ENCODE data around the gene TOR1AIP2.

TOR1AIP2 gene

GRCh38 chr1:179816196-179816960 lies 61.2 kb downstream of the TOR1AIP2 start:
- no peak overlapping the region for H3K27ac ChIP-seq
- TF ChIP-seq FOXP2 (optimal IDR thresholded peaks at IDR 0.05; ENCODE audit: control extremely low read depth, extremely low read length, insufficient read depth) (no peak), EZH2 (IDR thresholded peaks at IDR 0.05) (no peak), POLR2AphosphoS5 (IDR thresholded peaks at IDR 0.05; ENCODE audit: borderline replicate concordance, low read depth, low read length) (no peak)
- no peak overlapping the region for H3K4me3 ChIP-seq
- no peak for DNase-seq (ENCODE audit: low read depth, low spot score)
- H3K36me3 ChIP-seq (ENCODE audit: insufficient read depth, low read length): no peaks in the 10 kb centered on the region
- no peaks in the 10 kb centered on the region for H3K9me3 ChIP-seq (ENCODE audit: low read depth, low read length)
- H3K9ac ChIP-seq (ENCODE audit: insufficient read length): no peak overlapping the region

GRCh38 chr1:179815641-179816040 lies 62.0 kb downstream of the TOR1AIP2 start:
- Histone ChIP-seq H3K9ac (ENCODE audit: insufficient read length) (no peak overlapping the region), H3K9me3 (ENCODE audit: low read depth, low read length) (no peaks in the 10 kb centered on the region), H3K27ac (no peak overlapping the region), H3K4me3 (peak overlapping the region; percentile 74), H3K36me3 (ENCODE audit: insufficient read depth, low read length) (no peaks in the 10 kb centered on the region)
- DNase-seq (ENCODE audit: low read depth, low spot score): no peak
- TF ChIP-seq EZH2 (IDR thresholded peaks at IDR 0.05): no peak
- TF ChIP-seq POLR2AphosphoS5 (IDR thresholded peaks at IDR 0.05; ENCODE audit: borderline replicate concordance, low read depth, low read length): no peak
- TF ChIP-seq FOXP2 (optimal IDR thresholded peaks at IDR 0.05; ENCODE audit: control extremely low read depth, extremely low read length, insufficient read depth): no peak

- DNase-seq (ENCODE audit: low read depth, low spot score): no peak
- H3K4me3 ChIP-seq: peak overlapping the region; percentile 74
- no peak overlapping the region for H3K27ac ChIP-seq
- no peak overlapping the region for H3K9ac ChIP-seq (ENCODE audit: insufficient read length)
- H3K36me3 ChIP-seq (ENCODE audit: insufficient read depth, low read length): no peaks in the 10 kb centered on the region
- no peaks in the 10 kb centered on the region for H3K9me3 ChIP-seq (ENCODE audit: low read depth, low read length)
- TF ChIP-seq EZH2 (IDR thresholded peaks at IDR 0.05) (no peak), POLR2AphosphoS5 (IDR thresholded peaks at IDR 0.05; ENCODE audit: borderline replicate concordance, low read depth, low read length) (no peak), FOXP2 (optimal IDR thresholded peaks at IDR 0.05; ENCODE audit: control extremely low read depth, extremely low read length, insufficient read depth) (no peak)
Measured at GRCh38 chr1:179814546-179814838, 63.1 kb downstream of the TOR1AIP2 start.

GRCh38 chr1:179813626-179814545 lies 63.7 kb downstream of the TOR1AIP2 start:
- Histone ChIP-seq H3K36me3 (ENCODE audit: insufficient read depth, low read length) (no peaks in the 10 kb centered on the region), H3K9ac (ENCODE audit: insufficient read length) (no peak overlapping the region), H3K9me3 (ENCODE audit: low read depth, low read length) (no peaks in the 10 kb centered on the region), H3K4me3 (peak overlapping the region; percentile 74), H3K27ac (no peak overlapping the region)
- DNase-seq (ENCODE audit: low read depth, low spot score): no peak
- no peak for TF ChIP-seq EZH2 (IDR thresholded peaks at IDR 0.05)
- no peak for TF ChIP-seq POLR2AphosphoS5 (IDR thresholded peaks at IDR 0.05; ENCODE audit: borderline replicate concordance, low read depth, low read length)

GRCh38 chr1:179812501-179813292 lies 64.9 kb downstream of the TOR1AIP2 start:
- Histone ChIP-seq H3K9ac (ENCODE audit: insufficient read length) (no peak overlapping the region), H3K4me3 (no peak overlapping the region), H3K27ac (no peak overlapping the region), H3K36me3 (ENCODE audit: insufficient read depth, low read length) (no peaks in the 10 kb centered on the region), H3K9me3 (ENCODE audit: low read depth, low read length) (no peaks in the 10 kb centered on the region)
- TF ChIP-seq EZH2 (IDR thresholded peaks at IDR 0.05) (no peak), POLR2AphosphoS5 (IDR thresholded peaks at IDR 0.05; ENCODE audit: borderline replicate concordance, low read depth, low read length) (no peak), FOXP2 (optimal IDR thresholded peaks at IDR 0.05; ENCODE audit: control extremely low read depth, extremely low read length, insufficient read depth) (no peak)
- DNase-seq (ENCODE audit: low read depth, low spot score): no peak

- H3K9me3 ChIP-seq (ENCODE audit: low read depth, low read length): no peaks in the 10 kb centered on the region
- H3K9ac ChIP-seq (ENCODE audit: insufficient read length): no peak overlapping the region
- TF ChIP-seq FOXP2 (optimal IDR thresholded peaks at IDR 0.05; ENCODE audit: control extremely low read depth, extremely low read length, insufficient read depth) (no peak), POLR2AphosphoS5 (IDR thresholded peaks at IDR 0.05; ENCODE audit: borderline replicate concordance, low read depth, low read length) (no peak), EZH2 (IDR thresholded peaks at IDR 0.05) (no peak)
- no peak overlapping the region for H3K27ac ChIP-seq
- H3K4me3 ChIP-seq: no peak overlapping the region
- H3K36me3 ChIP-seq (ENCODE audit: insufficient read depth, low read length): no peaks in the 10 kb centered on the region
- no peak for DNase-seq (ENCODE audit: low read depth, low spot score)
Measured at GRCh38 chr1:179810367-179810715, 67.3 kb downstream of the TOR1AIP2 start.

- H3K9ac ChIP-seq (ENCODE audit: insufficient read length): no peak overlapping the region
- H3K9me3 ChIP-seq (ENCODE audit: low read depth, low read length): no peaks in the 10 kb centered on the region
- no peaks in the 10 kb centered on the region for H3K36me3 ChIP-seq (ENCODE audit: insufficient read depth, low read length)
- TF ChIP-seq POLR2AphosphoS5 (IDR thresholded peaks at IDR 0.05; ENCODE audit: borderline replicate concordance, low read depth, low read length): no peak
- TF ChIP-seq FOXP2 (optimal IDR thresholded peaks at IDR 0.05; ENCODE audit: control extremely low read depth, extremely low read length, insufficient read depth): no peak
- no peak for TF ChIP-seq EZH2 (IDR thresholded peaks at IDR 0.05)
- DNase-seq (ENCODE audit: low read depth, low spot score): peak; percentile 45
- no peak overlapping the region for H3K27ac ChIP-seq
- H3K4me3 ChIP-seq: no peak overlapping the region
Measured at GRCh38 chr1:179809506-179810366, 67.9 kb downstream of the TOR1AIP2 start.
